Tibial artery (tissue), 4 donors: Measurements from ENCODE around the gene TBC1D24.

Experiments
- DNase-seq, 2 donors: peaks; one replicate each; pipeline ENCODE4 v3.0.0-alpha.2; 2019
- H3K27ac ChIP-seq, 2 donors: fragments of 200-600 bp; sonication (generic) in 1 of 2; 1 replicate in 1 of 2; 2 replicates in 1 of 2; pipeline ENCODE4 v1.5.1; 2018 to 2019; ENCODE audit warnings: mild to moderate bottlenecking in 1 of 2
- H3K27me3 ChIP-seq, 2 donors: fragments of 200-600 bp; sonication (generic) in 1 of 2; one replicate each; pipeline versions ENCODE4 v1.5.1 to v1.6.0; 2016 to 2019
- H3K36me3 ChIP-seq, 3 donors: fragments of 200-600 bp; sonication (generic) in 2 of 3; one replicate each; pipeline ENCODE4 v1.5.1; 2016 to 2019; ENCODE audit warnings: mild to moderate bottlenecking in 2 of 3
- H3K4me1 ChIP-seq, 4 donors: fragments of 200-600 bp; sonication (generic) in 2 of 4; 1 replicate in 3 of 4; 2 replicates in 1 of 4; pipeline ENCODE4 v1.5.1; 2016 to 2019
- H3K4me3 ChIP-seq, 2 donors: fragments of 200-600 bp; sonication (generic) in 1 of 2; 1 replicate in 1 of 2; 2 replicates in 1 of 2; pipeline ENCODE4 v1.5.1; 2018 to 2019; ENCODE audit warnings: mild to moderate bottlenecking in 2 of 2
- H3K9me3 ChIP-seq, 3 donors: fragments of 200-600 bp; sonication (generic) in 1 of 3; one replicate each; pipeline ENCODE4 v1.5.1; 2016 to 2019
- intact Hi-C: fragments of 100-400 bp; cut with DNase I; formaldehyde crosslinking; loops from one replicate; pipeline ENCODE4 v1.15.0; 2023; ENCODE audit warnings: low total_unique reads
- TF ChIP-seq, protein P1 (sequence below), 2 experiments: fragments of 200-600 bp in 1 of 2; fragments of 450-650 bp in 1 of 2; IDR thresholded peaks; one replicate each; pipeline ENCODE4 v1.5.1; 2017 to 2019; ENCODE audit warnings: antibody characterized with exemption in 2 of 2, mild to moderate bottlenecking in 1 of 2, moderate library complexity in 1 of 2

Gene TBC1D24

DNA sequence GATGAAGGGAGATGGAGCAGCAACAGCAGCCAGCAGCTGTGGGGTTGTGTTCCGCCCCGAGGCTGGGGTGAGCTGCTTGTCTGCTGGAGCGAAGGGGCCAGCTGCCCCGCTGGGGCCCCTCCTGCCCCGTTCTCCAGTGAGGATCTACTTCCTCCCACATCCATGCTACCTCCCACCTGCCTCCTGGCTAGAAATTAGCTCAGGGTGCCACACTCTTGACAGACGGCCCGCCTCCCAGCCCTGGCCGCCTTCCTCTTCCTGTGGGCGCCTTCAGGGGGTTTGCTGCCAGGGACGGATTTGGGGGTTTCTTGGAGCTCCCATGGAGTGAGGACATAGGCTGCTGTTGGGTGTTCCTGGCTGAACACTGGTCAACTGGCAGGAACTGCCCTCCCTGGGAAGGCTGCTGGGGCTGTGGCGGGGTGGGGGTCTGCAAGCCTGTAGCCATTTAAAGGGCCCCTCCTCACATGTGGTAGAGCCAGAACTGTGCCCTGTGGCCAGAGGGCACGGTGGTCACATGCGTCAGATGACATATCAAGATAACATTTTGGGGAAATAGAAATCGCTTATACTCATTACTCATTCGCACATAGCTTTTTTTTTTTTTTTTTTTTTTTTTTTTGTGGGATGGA, 13.1 kb downstream of the TBC1D24 start:
- intact Hi-C loops = no loop called here
- no peak overlapping the region for H3K4me3 ChIP-seq
- DNase-seq = no peak
- H3K36me3 ChIP-seq = no peaks in the 10 kb centered on the region
- H3K27ac ChIP-seq = no peak overlapping the region
- TF ChIP-seq, protein P1, sequence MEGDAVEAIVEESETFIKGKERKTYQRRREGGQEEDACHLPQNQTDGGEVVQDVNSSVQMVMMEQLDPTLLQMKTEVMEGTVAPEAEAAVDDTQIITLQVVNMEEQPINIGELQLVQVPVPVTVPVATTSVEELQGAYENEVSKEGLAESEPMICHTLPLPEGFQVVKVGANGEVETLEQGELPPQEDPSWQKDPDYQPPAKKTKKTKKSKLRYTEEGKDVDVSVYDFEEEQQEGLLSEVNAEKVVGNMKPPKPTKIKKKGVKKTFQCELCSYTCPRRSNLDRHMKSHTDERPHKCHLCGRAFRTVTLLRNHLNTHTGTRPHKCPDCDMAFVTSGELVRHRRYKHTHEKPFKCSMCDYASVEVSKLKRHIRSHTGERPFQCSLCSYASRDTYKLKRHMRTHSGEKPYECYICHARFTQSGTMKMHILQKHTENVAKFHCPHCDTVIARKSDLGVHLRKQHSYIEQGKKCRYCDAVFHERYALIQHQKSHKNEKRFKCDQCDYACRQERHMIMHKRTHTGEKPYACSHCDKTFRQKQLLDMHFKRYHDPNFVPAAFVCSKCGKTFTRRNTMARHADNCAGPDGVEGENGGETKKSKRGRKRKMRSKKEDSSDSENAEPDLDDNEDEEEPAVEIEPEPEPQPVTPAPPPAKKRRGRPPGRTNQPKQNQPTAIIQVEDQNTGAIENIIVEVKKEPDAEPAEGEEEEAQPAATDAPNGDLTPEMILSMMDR (IDR thresholded peaks at IDR 0.05) = no peak
- no peaks in the 10 kb centered on the region for H3K27me3 ChIP-seq
- H3K4me1 ChIP-seq = peaks cover 0 to 41% (median 3%) of the 10 kb centered on the region in 4 donors
- no peaks in the 10 kb centered on the region for H3K9me3 ChIP-seq

DNA sequence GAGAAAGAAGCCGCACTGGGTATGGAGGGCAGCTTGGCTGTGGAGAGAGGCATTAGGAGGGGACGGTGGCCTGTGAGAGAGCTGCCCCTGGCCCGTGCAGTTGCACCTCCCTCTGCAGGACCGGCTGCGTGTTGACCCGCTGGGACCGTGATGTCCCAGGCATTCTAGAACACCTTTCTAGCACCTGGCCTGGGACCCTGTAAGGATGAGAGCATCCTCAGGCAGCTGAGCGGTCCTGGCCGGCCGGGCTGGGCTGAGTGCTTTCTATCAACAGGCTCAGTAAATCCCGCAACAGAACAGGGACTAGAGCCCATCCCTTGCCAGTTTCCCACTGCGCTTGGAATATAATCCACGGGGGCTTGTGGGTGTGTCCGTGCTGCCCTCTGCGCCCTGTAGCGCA, 14.7 kb downstream of the TBC1D24 start:
- intact Hi-C loops = no loop called here
- TF ChIP-seq, protein P1 (IDR thresholded peaks at IDR 0.05) = no peak
- Histone ChIP-seq H3K27ac (no peak overlapping the region), H3K27me3 (no peaks in the 10 kb centered on the region), H3K4me1 (peaks cover 0 to 28% (median 0%) of the 10 kb centered on the region in 4 donors), H3K4me3 (no peak overlapping the region), H3K9me3 (no peaks in the 10 kb centered on the region), H3K36me3 (no peaks in the 10 kb centered on the region)
- no peak for DNase-seq

DNA sequence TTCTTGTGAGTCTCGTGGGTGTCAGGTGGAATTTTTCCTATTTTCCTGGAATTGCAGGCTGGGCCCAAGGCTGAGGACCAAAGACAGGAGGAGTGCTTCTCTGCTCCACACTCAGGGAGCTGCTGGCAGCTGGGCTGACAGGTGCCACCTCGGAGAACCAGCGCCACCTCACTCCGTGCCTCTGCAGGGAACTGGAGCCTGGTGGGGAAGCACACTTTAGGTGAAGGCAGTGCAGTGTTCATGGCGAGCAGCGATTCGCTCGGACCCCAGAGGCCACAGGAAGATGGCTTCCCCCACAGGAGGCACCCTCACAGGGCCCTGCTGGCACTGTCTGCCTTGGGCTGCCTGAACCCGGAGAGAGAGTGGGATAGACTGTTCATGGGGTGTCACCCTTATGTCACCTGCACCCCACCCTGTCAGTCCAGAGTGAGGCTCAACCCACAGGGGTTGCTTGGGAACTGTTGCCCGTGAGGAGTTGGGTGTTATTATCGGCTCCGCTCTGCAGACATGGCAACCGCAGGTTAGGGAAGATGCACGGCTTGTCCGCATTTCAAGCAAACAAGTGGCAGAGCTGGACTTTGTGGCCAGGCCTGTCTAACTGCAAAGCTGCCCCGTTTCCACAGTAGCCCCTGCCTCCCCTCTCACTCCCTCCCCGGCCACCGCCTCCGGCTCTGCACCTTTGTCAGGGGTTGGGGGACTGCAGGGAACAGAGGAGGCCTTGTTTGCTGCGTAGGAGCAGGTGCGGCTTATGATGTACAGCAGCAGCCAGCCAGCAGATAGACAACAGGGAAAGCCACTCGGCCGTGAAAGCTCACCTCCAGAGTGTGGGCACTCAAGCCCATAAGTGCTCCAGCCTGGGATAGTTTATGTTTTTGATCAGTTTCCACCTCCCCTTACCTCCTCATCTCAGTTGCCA, 15.5 kb downstream of the TBC1D24 start:
- Histone ChIP-seq H3K9me3 (no peaks in the 10 kb centered on the region), H3K4me3 (no peak overlapping the region), H3K27ac (no peak overlapping the region), H3K4me1 (peaks cover 0 to 22% (median 0%) of the 10 kb centered on the region in 4 donors), H3K27me3 (no peaks in the 10 kb centered on the region), H3K36me3 (no peaks in the 10 kb centered on the region)
- TF ChIP-seq, protein P1 (IDR thresholded peaks at IDR 0.05) = no peak
- intact Hi-C loops = no loop called here
- DNase-seq = no peak

DNA sequence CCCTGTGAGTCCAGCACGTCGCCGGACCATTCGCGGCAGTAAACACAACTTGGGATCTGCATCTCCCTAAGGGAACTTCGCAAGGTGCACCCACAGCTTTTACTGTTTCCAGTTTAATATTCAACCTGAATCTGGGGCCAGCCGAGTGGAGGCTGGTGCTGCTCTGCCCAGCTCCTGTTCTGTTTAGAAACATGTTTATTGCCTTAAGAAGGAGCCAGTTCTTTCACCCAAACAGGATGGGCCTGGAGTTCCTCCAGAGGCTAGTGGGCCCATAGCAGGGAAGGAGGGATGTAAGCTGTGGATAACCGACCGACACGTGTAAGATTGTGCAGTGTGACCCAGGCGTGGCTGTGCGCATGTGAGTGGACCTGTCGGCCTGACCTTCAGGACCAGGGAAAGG, 17.4 kb downstream of the TBC1D24 start:
- TF ChIP-seq, protein P1 (IDR thresholded peaks at IDR 0.05) = no peak
- no peaks in the 10 kb centered on the region for H3K27me3 ChIP-seq
- peaks cover 0 to 20% (median 3%) of the 10 kb centered on the region in 4 donors for H3K4me1 ChIP-seq
- peaks cover 0 to 13% (median 4%) of the 10 kb centered on the region in 3 donors for H3K36me3 ChIP-seq
- no peak overlapping the region for H3K4me3 ChIP-seq
- H3K9me3 ChIP-seq = no peaks in the 10 kb centered on the region
- no peak overlapping the region for H3K27ac ChIP-seq
- DNase-seq = no peak
- intact Hi-C loops = no loop called here

GRCh38 chr16:2493605-2494004, 18.7 kb downstream of the TBC1D24 start:
- intact Hi-C loops = no loop called here
- Histone ChIP-seq H3K4me3 (no peak overlapping the region), H3K9me3 (no peaks in the 10 kb centered on the region), H3K27ac (no peak overlapping the region), H3K4me1 (peaks cover 0 to 25% (median 11%) of the 10 kb centered on the region in 4 donors), H3K36me3 (peaks cover 0 to 20% (median 4%) of the 10 kb centered on the region in 3 donors), H3K27me3 (no peaks in the 10 kb centered on the region)
- DNase-seq = no peak
- TF ChIP-seq, protein P1 (IDR thresholded peaks at IDR 0.05) = no peak
